ENCODE data around the gene AGBL3.

AGBL3 gene

GRCh38 chr7:135150072-135150782, 163.9 kb downstream of the AGBL3 start:
- no peak for DNase-seq

GRCh38 chr7:135151132-135151531, 164.8 kb downstream of the AGBL3 start:
- DNase-seq = no peak

- DNase-seq = no peak
Measured at GRCh38 chr7:135151533-135151932, 165.2 kb downstream of the AGBL3 start.

- no peak for DNase-seq
Measured at GRCh38 chr7:135152442-135152841, 166.1 kb downstream of the AGBL3 start.

DNA sequence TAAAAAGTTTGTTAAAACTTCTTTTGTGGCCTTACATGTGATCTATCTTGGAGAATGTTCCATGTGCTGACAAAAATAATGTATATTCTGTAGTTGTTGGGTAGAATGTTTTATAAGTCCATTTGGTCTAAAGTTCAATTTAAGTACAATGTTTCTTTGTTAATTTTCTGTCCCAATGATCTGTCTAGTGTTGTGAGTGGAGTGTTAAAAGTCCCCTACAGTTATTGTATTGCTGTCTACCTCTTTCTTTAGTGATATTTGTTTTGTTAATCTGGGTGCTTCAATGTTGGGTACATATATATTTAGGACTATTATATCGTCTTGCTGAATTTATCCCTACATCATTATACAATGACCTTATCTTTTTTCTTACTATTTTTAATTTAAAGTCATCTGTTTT, 168.4 kb downstream of the AGBL3 start:
- no peak for DNase-seq

GRCh38 chr7:135156290-135156689, 170.0 kb downstream of the AGBL3 start:
- DNase-seq = no peak

DNA sequence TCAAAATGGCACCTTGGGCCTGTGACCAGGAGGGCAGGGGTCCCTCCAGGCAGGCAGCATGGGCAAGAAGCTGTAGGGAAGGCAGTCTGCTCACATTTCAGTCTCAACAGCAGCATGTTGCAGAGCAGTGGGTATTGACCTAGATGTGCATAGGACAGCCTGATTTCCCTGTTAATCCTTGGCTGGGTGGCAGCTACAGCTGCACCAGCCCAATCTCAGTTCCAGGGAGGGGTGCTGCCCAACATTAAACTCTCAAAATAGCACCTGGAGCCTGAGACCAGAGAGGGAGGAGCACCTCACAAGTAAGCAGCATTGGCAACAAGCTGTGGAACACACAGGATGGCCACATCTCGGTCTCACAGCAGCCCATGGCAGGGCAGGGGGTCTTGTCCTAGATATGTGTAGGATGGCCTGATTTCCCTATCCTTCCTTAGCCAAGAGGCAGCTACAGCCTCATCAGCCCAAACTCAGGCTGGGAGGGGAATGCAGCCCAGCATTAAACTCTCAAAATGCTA, 171.9 kb downstream of the AGBL3 start:
- no peak for DNase-seq

DNA sequence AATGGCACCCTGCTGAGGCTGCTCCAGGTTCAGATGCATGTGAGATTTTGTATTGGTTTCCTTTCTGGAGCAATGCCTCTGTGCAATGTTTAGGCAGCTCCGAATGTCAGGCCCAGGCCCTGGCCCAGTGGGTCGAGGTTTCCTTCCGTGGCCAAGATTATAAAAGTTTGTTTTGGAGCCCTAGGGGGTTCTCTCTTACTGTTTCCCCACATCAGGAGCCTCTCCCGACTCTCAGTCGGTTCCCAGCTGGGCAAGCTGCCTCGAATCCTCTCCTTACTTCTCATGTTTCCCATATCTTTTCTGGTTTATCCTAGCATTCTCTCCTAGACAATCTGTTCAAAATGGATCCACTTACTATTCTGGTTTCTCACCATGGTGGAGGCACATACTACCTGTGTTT, 172.6 kb downstream of the AGBL3 start:
- no peak for DNase-seq

GRCh38 chr7:135159359-135160085, 173.2 kb downstream of the AGBL3 start:
- no peak for DNase-seq

DNA sequence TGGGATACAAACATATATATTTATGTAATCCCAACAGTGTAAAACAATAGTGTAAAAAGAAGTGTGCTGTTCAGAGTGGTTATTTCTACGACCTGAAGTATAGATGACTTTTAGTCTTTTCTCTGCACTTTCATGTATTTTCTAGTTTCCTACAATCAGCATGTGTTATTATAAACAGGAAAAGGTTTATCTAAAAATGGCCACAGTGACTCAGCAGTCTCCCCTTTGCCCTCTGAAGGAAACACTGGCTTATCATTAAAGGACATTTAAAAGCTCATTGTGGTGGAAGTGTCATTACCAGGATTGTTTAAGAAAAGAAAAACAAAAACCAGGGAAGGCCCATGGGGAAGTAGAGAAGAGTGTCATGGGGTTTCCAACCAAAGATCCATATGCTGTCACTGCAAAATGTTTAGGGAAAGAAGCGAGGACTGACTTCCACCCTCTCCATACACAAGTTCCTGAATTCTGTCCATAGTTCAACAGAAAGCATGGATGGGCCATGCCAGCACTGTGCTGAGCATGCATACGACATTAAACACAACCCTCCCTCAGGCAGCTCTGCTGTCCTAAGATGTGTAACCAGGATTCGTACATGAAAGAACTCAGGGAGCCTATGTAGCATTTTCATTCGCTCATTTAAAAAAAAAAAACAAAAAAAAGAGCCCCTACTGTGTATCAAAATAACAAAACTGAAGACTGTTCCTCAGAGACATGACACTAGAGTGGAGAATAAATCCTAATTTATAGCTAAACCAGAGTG, 174.0 kb downstream of the AGBL3 start:
- no peak for DNase-seq

GRCh38 chr7:135160858-135161653, 174.7 kb downstream of the AGBL3 start:
- no peak for DNase-seq

- DNase-seq = no peak
Measured at GRCh38 chr7:135161669-135162068, 175.4 kb downstream of the AGBL3 start.

DNA sequence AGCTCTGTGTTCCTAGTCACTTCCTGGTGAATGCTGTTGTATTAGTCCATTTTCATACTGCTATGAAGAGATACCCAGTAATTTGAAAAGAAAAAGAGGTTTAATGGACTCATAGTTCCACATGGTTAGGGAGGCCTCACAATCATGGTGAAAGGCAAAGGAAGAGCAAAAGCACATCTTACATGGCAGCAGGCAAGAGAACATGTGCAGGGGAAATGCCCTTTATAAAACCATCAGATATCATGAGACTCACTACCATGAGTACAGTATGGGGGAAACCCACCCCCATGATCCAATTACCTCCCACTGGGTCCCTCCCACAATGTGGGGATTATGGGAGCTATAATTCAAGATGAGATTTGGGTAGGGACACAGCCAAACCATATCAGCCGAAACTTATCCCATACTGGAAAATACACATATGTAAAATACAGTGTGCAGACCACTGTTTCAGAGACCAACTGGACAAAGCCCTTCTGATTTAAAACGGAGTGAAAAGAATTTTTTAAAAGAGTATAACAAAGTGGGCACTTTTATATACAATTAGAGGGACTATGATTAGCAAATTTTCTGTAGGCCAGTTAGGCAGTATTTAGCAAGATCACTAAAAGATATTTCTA, 176.2 kb downstream of the AGBL3 start:
- no peak for DNase-seq

GRCh38 chr7:135164357-135165061, 178.2 kb downstream of the AGBL3 start:
- DNase-seq = no peak

DNA sequence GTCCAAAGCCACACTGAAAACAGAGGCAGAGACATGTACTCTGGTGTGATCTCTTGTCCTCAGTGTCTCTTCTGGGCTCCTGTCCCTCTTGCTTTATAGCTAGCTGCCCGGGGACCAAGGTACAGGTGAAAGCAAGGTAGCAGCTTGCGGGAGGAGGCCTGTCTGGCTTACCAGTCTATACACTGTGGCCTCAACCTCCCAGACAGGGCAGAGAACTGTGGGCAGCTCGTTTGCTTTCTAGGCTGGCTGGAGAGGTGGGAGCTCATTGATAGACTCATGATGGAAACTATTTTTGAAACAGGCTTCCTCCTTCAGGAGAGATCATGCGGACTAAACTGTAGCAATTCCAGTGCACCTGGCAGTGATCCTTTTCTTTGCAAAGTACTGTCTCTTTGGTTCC, 179.6 kb downstream of the AGBL3 start:
- no peak for DNase-seq

- DNase-seq = no peak
Measured at GRCh38 chr7:135166338-135166990, 180.2 kb downstream of the AGBL3 start.

GRCh38 chr7:135167365-135167917, 181.1 kb downstream of the AGBL3 start:
- no peak for DNase-seq

DNA sequence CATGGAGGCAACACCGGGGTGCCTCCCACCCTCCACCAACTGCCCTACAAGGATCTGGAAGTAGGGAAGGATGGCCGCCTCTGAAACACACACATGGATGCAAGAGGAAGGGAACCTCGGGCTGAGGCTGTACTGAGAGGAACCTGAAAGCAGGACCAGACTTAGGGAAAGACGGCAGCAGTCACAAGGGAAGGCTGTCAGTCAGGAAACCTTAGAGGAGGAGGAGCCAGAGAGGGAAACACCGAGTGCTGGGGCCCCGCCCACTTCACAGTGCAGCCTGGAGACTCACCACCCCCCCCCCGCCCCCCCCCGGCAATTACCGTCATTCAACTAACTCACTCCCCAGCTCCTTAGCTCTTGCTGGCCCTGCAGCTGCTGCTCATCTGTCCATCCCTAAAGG, 181.7 kb downstream of the AGBL3 start:
- no peak for DNase-seq

DNA sequence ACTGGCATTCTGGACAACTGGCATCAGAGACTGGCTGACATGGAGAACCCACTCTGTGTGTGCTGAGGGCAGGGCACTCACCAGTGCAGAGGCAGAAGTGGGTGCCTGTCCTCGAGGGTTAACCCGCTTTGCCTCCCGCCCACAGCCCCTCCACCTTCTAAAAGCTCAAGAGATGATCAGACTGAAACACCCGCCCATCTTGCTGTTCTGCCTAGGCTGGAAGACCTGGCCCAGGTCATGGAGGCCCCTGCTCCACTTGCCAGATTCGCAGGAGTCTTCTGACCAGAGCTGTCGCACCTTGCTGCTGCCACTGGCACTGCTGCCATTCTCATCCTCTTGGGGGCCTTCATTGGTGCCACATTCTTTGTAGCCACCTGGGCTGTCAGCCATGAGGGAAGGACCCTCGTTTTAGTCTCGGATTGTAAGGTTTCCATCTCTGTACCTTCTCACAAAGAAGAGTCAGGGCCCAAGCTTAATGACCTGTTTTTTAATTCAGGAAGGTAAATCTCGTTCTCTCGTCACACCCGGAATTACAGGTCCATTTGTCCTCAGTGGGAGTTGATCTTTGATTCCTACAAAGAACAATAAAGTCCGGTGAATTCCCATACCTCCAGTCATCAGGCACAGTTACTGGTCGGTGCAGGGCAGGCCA, 182.3 kb downstream of the AGBL3 start:
- no peak for DNase-seq

Measured in right hindlimb (tissue), 1 donor.